NCI-H460 (cell line): ENCODE data around the gene USP34. TPM values are rescaled to one million over a fixed set of nuclear protein-coding genes. Genes with fewer than 3 reads are reported as not detected.
"Not testable (repeated sequence)": the region's sequence is repeated elsewhere in the genome, so short reads cannot be mapped to it uniquely, and the experiment has no call there.

Experiments
- DNase-seq: peaks from one replicate; pipeline ENCODE4 v3.0.0-alpha.2; 2016; ENCODE audit warnings: low read depth; ENCODE audit errors: extremely low read depth
- total RNA-seq: library from RNA; depleted of rRNA; stranded (reverse); fragments of >200 nt; shearing (Covaris generic); gene quantifications from 2 replicates; pipeline ENCODE4 v1.2.3, GENCODE V29; 2014

USP34 gene
- total RNA-seq, 1 experiment from 2014 or later, result 107 TPM

DNA sequence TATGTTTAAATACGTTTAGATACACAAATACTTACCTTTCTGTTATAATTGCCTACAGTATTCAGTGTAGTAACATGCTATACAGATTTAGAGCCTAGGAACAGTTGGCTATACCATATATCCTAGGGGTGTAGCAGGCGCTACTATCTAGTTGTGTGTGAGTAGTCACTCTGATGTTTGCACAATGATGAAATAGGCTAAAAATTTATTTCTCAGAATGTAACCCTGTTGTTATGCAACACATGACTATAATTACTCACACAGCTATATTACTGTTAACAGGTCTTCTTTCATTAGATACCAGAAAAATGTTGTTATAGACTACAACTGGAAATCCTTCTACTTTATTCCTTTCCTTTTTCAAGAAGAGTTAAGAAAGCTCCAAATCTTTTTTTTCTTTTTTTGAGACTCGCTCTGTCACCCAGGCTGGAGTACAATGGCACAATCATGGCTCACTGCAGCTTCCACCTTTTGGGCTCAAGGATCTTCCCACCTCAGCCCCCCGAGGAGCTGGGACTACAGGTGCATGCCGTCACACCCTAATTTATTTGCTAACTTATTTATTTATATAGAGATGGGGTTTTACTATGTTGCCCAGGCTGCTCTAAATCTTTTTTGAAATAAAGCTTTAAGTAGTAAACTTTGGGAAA lies 260.4 kb downstream of the USP34 start:
- peak; percentile 70 for DNase-seq

GRCh38 chr2:61205132-61205531 lies 265.8 kb downstream of the USP34 start:
- DNase-seq, result no peak

- DNase-seq, result no peak
Observed at GRCh38 chr2:61196671-61197070, 274.2 kb downstream of the USP34 start.

- DNase-seq, result not testable (repeated sequence)
Observed at GRCh38 chr2:61194646-61195045, 276.2 kb downstream of the USP34 start.

DNA sequence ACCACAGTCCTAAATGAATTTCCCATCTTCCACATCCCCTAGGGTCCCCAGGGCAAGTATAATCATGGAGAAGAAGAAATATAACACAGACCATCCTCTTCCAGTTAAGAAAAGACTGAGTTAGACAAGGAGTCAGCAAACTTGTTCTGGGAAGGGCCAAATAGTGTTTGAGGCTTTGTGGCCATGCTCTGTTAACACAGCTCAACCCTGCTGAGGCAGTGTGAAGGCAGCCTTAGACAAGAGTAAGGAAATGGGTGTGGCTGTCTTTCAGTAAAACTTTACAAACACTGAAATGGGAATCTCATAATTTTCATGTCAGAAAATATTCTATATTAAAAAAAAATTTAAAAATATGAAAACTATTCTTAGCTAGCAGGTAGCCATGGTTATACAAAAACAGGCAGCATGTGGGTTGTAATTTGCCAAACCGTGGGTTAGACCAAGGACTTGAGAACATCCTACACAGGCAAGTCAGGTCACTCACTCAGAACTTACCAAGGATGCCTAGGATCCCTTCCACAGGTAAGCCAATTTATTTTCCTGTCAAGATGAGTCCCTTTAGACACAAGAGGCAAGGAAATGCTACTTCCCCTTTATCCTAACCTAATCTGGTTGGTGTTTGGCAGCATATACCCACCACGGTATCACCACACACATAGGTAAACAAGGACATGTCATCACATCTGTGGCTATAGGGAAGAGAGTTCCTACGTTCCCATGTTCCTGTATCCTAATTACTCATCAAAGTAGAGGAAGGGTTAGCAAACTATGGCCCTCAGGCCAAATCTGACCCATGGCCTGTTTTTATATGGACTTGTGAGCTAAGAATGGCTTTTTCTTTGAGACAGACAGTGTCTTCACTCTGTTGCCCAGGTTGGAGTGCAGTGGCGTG lies 277.0 kb downstream of the USP34 start:
- no peak for DNase-seq

GRCh38 chr2:61187085-61187484 lies 283.8 kb downstream of the USP34 start:
- DNase-seq, result no peak

- no peak for DNase-seq
Observed at GRCh38 chr2:61185231-61185728, 285.6 kb downstream of the USP34 start.

- no peak for DNase-seq
Observed at GRCh38 chr2:61184263-61184662, 286.6 kb downstream of the USP34 start.

- DNase-seq, result no peak
Observed at GRCh38 chr2:61183795-61184194, 287.1 kb downstream of the USP34 start.

GRCh38 chr2:61182059-61182383 lies 288.9 kb downstream of the USP34 start:
- no peak for DNase-seq

- DNase-seq, result no peak
Observed at GRCh38 chr2:61181382-61182058, 289.4 kb downstream of the USP34 start.

DNA sequence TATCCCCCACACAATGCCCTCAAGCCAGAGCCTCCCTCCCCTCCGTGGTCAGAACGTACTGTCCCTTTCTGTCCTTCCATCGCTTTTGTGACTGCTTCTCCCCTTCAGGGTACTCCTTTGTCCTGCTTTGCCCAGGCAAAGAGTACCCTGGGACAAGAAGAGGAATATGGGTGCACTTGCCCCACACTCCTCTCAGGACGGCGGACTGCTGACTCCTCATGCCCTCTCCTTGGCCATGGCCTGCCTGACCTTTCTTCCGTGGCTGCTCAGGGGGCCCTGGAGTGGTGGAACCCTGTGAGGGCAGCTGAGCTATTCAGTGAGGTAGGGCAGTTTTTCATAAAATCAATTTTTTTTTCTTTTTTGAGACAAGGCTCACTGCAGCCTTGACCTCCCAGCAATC lies 290.2 kb downstream of the USP34 start:
- no peak for DNase-seq

GRCh38 chr2:61179701-61180639 lies 290.9 kb downstream of the USP34 start:
- no peak for DNase-seq

- DNase-seq, result no peak
Observed at GRCh38 chr2:61178603-61179545, 292.0 kb downstream of the USP34 start.

DNA sequence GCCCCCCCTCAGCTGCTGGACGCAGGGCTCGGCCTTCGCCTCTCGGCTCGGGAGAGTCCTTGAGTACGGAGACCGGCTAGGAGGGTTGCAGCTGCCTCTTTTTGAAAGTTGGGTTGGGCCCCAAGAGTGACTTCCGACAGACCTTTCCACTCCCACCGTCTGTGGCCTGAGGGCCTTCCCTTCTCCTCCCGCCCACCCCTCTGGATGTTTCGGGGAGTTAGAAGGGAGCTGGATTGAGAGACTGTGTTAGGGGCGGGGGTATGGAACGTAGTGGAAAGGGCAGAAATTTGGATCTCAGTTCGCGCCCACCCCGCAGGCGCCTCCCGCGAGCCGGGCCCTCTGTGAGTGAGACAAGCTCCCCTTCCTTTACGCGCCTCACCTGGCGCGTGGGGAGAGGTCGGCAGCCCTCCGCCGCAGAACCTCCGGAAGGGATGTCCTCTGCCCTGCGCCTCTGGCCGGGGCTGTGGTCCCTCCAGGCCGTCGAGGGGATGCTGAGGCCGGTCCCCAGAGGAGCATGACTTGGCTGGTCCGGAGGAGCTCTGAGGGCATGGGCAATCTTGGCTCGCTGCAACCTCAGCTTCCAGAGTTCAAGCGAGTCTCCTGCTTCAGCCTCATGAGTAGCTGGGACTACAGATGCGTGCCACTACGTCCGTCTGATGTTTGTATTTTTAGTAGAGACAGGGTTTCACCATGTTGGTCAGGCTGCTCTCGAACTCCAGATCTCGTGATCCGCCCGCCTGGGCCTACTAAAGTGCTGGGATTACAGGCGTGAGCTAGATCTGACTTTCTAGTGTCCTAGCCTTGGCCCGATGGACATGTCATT lies 292.9 kb downstream of the USP34 start:
- DNase-seq, result no peak

DNA sequence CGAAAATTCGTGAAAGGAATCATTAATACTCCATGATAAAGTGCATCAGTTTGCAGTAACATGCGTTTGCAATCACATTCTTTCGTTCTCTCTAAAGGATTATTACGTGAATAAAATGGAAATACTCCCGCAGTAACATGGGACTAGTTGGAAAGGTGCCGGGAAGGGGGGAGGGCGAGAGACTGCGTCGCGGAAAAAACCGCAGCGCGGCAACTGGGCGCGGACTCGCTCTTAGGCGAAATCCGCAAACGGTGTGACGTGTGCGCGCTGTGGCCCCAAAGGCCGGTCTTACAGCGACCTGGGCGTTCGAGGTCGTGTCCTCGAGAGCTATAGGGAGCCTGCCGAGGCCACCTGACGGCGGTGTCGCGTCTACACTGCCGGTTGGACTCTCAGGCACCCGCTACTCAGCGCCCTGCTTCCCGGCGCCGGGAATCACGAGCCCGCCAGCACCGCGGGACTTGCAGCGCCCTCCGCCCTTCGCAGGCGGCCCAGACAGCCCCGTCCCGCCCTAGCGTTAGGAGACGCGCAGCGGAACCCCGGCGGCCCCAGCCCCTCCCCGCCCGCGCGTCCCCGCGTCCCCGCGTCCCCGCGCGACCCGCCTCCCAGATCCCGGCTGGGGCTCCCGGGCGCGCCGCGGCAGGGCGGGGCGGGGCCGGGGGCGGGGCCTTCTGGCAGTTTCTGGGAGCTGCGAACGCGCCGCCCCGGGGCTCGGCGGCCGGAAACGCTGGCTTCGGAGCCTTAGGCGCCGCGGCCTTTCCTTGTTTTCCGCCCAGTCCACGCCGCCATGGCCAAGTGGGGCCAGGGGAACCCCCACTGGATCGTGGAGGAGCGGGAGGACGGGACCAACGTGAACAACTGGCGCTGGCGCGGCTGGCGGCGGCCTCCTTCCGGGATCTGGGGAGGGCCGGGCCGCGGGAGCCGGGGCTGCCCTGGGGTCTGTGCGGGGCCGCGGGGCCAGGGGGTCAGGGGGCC lies 293.8 kb downstream of the USP34 start:
- peak; percentile 94 for DNase-seq

DNA sequence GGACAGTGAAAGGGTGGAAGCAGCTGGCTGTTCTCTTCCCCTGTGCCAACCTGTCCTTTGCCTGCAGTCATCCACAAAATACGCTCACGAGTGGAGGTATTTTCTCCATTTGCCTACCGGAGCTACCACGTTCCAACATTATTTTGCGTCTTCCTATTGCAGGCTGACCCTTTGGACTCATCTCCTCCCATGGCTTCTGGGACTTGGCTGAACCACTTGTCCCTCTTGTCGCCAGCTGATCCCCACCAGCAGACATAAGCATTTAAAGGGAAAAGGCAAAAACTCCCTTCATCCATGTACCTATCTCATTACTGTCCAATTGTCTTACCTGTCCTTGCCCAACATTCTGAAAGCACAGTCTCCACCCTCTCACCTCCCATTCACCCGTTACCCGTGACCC lies 295.9 kb downstream of the USP34 start:
- DNase-seq, result no peak
